Activated CD4-positive, CD25-positive, alpha-beta regulatory T cell treated with anti-CD3 and anti-CD28 coated beads, Interleukin-2, amount 50 U/mL, for 24 hours (primary cell): Measurements from ENCODE around the gene SPACDR.
A peak's percentile ranks its signal among the peaks of the same experiment; 100 is the strongest.
"Not testable (repeated sequence)": the region's sequence is repeated elsewhere in the genome, so short reads cannot be mapped to it uniquely, and the experiment has no call there.

Experiments
- ATAC-seq, 2 donors: fragments of 150-1000 bp; cut with Tn5 transposase; one replicate each; pipeline ENCODE4 v1.10.0; 2021; ENCODE audit warnings: mild to moderate bottlenecking in 1 of 2, moderate library complexity in 1 of 2

SPACDR gene

DNA sequence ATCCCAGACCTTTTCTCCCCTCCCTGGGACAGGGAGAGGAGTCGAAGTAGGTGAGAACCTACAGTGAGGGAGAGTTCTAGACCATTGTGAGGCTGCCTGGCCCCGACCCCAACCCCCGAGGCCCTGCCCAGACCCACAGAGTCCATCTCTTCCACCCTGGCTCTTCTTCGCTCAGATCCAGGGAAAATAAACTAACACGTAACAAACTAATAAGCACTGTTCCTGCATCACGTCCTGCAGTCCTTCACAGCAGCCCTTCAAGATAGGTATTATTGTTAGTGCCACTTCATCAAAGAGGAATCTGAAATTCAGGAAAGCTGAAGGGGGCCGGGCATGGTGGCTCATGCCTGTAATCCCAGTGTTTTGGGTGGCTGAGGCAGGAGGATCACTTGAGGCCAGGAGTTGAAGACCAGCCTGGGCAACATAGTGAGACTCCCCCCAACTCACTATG, at the start of gene SPACDR:
Gene SPACDR (minus strand): TSS at position 51 of the 451 bp plus-strand sequence. CDS start 235 bp downstream, outside the sequence.
- ATAC-seq = no peak

DNA sequence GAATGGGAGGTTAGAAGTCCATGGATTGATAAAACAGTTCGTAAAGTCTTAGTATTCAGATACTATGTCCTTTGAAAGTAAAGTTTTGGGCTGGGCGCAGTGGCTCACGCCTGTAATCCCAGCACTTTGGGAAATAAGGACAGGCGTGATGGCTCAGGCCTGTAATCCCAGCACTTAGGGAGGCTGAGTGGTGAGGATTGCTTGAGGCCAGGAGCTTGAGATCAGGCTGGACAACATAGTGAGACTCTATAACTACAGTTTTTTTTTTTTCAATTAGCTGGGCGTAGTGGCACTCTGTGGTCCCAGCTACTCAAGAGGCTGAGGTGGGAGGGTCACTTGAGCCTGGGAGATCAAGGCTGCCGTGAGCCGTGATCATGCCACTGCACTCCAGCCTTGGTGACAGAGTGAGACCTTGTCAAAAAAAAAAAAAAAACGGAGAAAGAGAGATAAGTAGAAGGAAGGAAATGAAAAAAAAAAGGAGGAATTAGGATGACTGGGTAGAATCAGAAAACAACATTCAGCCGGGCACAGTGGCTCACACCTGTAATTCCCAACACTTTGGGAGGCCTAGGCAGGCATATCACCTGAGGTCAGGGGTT, 49.3 kb upstream of the SPACDR start:
- no peak for ATAC-seq

DNA sequence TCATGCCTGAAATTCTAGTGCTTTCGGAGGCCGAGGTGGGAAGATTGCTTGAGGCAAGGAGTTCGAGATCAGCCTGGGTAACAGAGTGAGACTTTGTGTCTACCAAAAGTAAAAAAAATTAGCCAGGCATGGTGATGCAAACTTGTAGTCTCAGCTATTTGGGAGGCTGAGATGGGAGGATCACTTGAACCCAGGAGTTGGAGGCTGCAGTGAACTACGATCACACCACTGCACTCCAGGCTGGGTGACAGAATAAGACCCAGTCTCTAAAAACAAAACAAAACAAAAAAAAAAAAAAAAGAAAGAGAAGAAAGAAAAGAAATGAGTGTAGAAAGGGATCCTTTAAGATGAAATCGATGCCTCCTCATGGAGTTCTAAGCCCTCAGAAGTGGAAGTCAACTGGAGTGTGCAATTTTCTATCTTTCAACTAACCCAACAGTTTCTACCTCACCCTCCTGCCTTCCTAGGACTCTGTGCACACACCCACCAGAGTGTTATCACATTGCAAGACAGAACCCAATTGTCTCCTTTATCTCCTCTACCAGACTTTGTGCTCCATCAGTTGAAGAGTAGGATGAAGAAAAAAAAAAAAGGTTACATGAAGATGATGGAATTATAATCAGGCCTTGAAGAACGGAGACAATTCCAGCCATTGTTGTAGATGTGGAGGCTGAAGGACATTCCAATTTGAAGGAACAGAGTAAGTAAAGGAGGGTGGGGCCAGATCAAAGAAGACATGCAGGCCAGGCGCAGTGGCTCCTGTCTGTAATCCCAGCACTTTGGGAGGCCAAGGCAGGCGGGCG, 46.6 kb upstream of the SPACDR start:
- ATAC-seq = no peak

- no peak for ATAC-seq
These were observed 45.2 kb upstream of the SPACDR start for GRCh38 chr7:100509231-100509630.

DNA sequence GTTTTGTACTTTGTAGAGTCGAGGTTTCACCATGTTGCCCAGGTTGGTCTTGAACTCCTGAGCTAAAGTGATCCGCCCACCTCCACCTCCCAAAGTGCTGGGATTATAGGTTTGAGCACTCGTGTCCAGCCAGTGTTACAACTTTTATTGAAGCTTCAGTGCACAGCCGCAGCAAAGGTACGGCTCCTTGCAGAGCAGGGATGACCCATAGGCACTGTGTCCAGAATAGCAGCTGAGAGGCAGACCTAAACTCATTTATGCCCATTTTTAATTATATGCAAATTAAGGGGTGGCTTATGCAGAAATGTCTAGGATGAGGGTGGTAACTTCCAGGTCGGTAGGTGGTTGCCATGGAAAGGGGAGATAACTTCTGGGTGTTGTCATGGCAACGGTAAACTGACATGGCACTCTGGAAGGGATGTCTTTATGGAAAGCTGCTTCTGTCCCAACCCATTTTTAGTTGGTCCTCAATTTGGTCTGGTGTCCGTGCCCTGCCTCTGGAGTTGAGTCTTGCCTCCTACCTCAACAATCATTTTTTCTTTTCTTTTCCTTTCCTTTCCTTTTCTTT, 42.4 kb upstream of the SPACDR start:
- no peak for ATAC-seq

DNA sequence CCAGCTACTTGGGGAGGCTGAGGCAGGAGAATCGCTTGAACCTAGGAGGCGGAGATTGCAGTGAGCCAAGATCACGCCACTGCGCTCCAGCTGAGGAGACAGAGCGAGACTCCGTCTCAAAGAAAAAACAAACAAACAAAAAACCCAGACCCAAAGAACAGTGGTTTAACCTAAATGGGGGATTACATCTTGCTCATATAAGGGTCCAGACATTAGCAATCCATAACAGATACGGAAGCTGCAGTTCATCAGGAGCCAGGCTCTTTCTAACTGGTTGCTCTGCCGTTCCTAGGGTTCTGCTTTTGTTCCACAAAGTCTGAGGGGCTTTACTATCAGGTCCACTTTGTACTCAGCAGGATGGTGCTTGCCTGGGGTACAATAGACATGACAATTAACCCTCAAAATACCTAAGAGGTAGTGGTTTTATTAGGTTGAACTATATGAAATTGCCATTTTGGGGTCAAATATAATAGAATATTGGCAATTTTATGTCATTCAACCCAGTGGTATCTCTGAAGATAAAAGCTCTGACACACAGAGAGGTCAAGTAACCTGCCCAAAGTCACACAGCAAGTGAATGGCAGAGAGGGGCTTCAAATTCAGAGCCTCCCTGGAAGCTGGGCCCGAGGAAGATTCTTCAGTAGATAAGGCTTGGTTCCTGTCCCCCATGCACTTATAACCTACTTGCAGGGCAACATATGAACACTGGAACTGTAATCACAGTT, 41.0 kb upstream of the SPACDR start:
- no peak for ATAC-seq

- ATAC-seq = not testable (repeated sequence)
These were observed 40.0 kb upstream of the SPACDR start for GRCh38 chr7:100504031-100504430.

- not testable (repeated sequence) for ATAC-seq
These were observed 36.7 kb upstream of the SPACDR start for GRCh38 chr7:100500743-100501142.

GRCh38 chr7:100496509-100496908, 32.4 kb upstream of the SPACDR start:
- ATAC-seq = no peak

- peak; percentile 77 to 80 for ATAC-seq
These were observed 29.6 kb upstream of the SPACDR start for GRCh38 chr7:100493476-100494264.

DNA sequence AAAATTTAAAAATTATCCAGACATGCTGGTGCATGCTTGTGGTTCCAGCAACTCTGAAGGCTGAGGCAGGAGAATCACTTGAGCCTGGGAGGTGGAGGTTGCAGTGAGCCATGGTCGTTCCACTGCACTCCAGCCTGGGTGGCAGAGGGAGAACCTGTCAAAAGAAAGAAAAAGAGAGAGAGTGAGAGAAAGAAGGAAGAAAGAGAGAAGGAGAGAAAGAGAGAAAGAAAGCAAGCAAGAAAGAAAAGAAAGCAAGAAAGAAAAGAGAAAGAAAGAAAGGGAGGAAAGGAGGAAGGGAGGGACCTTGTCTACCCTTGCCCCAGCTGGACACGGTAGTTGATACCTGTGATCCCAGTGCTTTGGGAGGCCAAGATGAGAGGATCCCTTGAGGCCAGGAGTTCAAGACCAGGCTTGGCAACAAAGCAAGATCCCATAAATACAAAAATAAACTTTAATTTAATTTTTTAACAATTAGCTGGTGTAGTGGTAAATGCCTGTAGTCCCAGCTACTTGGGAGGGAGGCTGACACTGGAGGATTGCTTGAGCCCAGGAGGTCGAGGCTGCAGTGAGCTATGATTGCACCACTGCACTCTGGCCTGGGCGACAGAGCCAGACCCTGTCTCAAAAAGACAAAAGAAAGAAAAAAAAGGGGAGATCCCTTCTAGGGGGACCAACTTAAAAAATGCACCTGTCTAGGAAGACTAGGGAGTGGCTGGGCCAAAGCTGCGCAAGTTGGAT, 28.8 kb upstream of the SPACDR start:
- peak in 1 of 2 donors; percentile 9 for ATAC-seq

DNA sequence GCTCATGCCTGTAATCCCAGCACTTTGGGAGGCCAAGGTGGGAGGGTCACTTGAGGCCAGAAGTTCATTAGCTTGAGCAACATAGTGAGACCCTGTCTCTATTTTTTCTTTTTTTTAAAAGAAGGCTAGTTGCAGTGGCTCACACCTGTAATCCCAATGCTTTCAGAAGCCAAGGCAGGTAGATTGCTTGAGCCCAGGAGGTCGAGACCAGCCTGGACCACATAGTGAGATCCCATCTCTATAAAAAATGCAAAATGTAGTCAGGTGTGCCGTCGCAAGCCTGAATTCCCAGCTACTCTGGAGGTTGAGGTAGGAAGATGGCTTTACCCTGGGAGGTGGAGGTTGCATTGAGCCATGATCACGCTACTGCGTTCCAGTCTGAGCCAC, 27.1 kb upstream of the SPACDR start:
- ATAC-seq = no peak

DNA sequence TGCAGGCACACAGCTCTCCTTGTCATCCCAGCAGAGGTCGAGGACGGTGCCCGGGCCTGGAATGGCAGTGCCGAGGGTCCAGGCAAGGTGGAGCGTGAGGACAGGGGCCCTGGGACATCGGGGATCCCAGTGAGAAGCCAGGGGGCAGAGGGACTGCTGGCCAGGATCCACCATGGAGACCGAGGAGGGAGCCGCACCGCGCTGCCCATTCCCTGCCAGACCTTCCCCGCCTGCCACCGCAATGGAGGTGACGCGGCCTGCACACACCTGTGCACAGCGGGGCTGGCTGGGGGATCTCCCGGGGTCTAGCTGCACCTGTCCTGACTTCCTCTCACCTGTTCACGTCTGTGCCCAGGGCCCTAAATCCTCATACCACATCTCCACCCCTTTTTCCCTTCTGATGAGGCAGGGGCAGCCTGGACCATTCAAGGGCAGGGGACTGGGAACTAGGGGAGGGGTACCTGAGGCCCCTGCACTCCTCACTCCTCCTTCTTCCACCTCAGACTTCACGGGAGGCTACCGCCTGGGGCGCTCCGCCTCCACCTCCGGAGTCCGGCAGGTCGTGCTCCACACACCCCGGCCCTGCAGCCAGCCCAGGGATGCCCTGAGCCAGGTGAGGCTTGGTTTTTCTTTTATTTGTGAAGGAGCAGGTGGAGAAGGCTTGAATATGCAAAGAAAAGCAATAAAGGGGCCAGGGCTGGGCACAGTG, 26.6 kb upstream of the SPACDR start:
- ATAC-seq = no peak

- ATAC-seq = no peak
These were observed 25.8 kb upstream of the SPACDR start for GRCh38 chr7:100489824-100490223.

- no peak for ATAC-seq
These were observed 25.1 kb upstream of the SPACDR start for GRCh38 chr7:100489121-100489520.

- no peak for ATAC-seq
These were observed 24.5 kb upstream of the SPACDR start for GRCh38 chr7:100488333-100489095.

- no peak for ATAC-seq
These were observed 22.8 kb upstream of the SPACDR start for GRCh38 chr7:100486753-100487446.

- no peak for ATAC-seq
These were observed 22.1 kb upstream of the SPACDR start for GRCh38 chr7:100486111-100486636.

GRCh38 chr7:100485471-100485876, 21.4 kb upstream of the SPACDR start:
- ATAC-seq = no peak
